SU-DHL-6 (cell line): ENCODE results near the gene LTK.

Source experiments
- EZH2phosphoT487 ChIP-seq: fragments of 200-600 bp; sonication (generic), shearing (Covaris generic); conservative IDR thresholded peaks from 2 replicates; pipeline ENCODE4 v1.6.1; 2018; ENCODE audit warnings: mild to moderate bottlenecking, antibody characterized with exemption, low read length, moderate library complexity, mixed read lengths
- TF ChIP-seq, protein P1 (sequence below): fragments of 200-600 bp; sonication (generic); IDR thresholded peaks from one replicate; pipeline ENCODE4 v1.5.1; 2017; ENCODE audit warnings: antibody characterized with exemption, mild to moderate bottlenecking, low read length, moderate library complexity; ENCODE audit not compliant: insufficient read depth, poor library complexity, severe bottlenecking

DNA sequence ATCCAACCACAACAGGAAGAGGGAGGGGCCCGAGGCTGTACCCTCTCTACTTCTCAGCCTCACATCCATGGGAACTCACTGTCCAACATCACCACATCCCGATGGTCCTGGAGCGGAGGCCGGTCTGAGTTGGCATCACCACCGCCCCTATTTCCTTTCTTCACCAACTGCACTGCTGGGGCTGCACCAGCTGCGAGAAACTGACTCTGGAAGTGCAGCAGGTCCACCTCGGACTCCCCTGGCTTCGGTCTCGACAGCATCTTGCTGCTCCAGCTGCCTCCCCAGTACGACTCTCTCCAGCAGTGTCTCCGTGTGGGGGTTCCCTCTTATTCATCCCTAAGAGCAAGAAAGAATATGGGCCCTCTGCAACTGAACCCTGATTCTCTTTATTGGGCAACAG lies 23.2 kb upstream of the LTK start:
- TF ChIP-seq, protein P1, sequence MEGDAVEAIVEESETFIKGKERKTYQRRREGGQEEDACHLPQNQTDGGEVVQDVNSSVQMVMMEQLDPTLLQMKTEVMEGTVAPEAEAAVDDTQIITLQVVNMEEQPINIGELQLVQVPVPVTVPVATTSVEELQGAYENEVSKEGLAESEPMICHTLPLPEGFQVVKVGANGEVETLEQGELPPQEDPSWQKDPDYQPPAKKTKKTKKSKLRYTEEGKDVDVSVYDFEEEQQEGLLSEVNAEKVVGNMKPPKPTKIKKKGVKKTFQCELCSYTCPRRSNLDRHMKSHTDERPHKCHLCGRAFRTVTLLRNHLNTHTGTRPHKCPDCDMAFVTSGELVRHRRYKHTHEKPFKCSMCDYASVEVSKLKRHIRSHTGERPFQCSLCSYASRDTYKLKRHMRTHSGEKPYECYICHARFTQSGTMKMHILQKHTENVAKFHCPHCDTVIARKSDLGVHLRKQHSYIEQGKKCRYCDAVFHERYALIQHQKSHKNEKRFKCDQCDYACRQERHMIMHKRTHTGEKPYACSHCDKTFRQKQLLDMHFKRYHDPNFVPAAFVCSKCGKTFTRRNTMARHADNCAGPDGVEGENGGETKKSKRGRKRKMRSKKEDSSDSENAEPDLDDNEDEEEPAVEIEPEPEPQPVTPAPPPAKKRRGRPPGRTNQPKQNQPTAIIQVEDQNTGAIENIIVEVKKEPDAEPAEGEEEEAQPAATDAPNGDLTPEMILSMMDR = no peak
- no peak for TF ChIP-seq EZH2phosphoT487
